ENCODE data around the gene PACRG. TPM values are rescaled to one million over a fixed set of nuclear protein-coding genes. Genes with fewer than 3 reads are reported as not detected.

PACRG gene
- total RNA-seq, 4 donors from 2014 or later, result 0.29 to 1.6 (median 0.61) TPM

- TF ChIP-seq CTCF (IDR thresholded peaks at IDR 0.05 in 4 of 5, conservative IDR thresholded peaks at IDR 0.05 in 1 of 5) (no peak), POLR2A (IDR thresholded peaks at IDR 0.05) (no peak)
- intact Hi-C loops (cut with DNase I; ENCODE audit: low total_unique reads), result loop anchor here (2.0 to 5.0 kb wide), 4 partner anchors 47 to 666 kb away; no protein-coding TSS in a partner anchor
- Histone ChIP-seq H3K4me3 (no peak overlapping the region), H3K36me3 (no peaks in the 10 kb centered on the region), H3K4me1 (peaks cover 10 to 13% of the 10 kb centered on the region in 2 donors), H3K9me3 (no peaks in the 10 kb centered on the region), H3K27ac (peak overlapping the region; percentile 81 to 85 (median 84)), H3K27me3 (no peaks in the 10 kb centered on the region)
- DNase-seq, result no peak
- ATAC-seq, result no peak
- in situ Hi-C loops (cut with MboI; ENCODE audit: low sequenced_read_pairs in 4 of 4), result no loop called here
Observed at GRCh38 chr6:163291622-163292021, 563.8 kb downstream of the PACRG start.

- H3K4me1 ChIP-seq, result peaks cover 24 to 29% of the 10 kb centered on the region in 2 donors
- no peaks in the 10 kb centered on the region for H3K36me3 ChIP-seq
- H3K27ac ChIP-seq, result peak overlapping the region; percentile 46 to 61 (median 58)
- TF ChIP-seq POLR2A (IDR thresholded peaks at IDR 0.05) (no peak), CTCF (IDR thresholded peaks at IDR 0.05 in 4 of 5, conservative IDR thresholded peaks at IDR 0.05 in 1 of 5) (no peak)
- no peak for ATAC-seq
- in situ Hi-C loops (cut with MboI; ENCODE audit: low sequenced_read_pairs in 4 of 4) (no loop called here), intact Hi-C loops (cut with DNase I; ENCODE audit: low total_unique reads) (loop anchor here (5.0 kb wide), 1 partner anchor 664 kb away; no protein-coding TSS in a partner anchor)
- no peak overlapping the region for H3K4me3 ChIP-seq
- H3K27me3 ChIP-seq, result no peaks in the 10 kb centered on the region
- no peaks in the 10 kb centered on the region for H3K9me3 ChIP-seq
- DNase-seq, result no peak
Observed at GRCh38 chr6:163293286-163293685, 565.5 kb downstream of the PACRG start.

GRCh38 chr6:163294734-163295133 is 567.0 kb downstream of the PACRG start:
- DNase-seq (no peak), ATAC-seq (no peak)
- Histone ChIP-seq H3K27ac (peak overlapping the region in 2 of 4 donors; percentile 5 to 30), H3K9me3 (no peaks in the 10 kb centered on the region), H3K36me3 (no peaks in the 10 kb centered on the region), H3K4me1 (peaks cover 31% of the 10 kb centered on the region in 2 donors), H3K27me3 (no peaks in the 10 kb centered on the region), H3K4me3 (no peak overlapping the region)
- intact Hi-C loops (cut with DNase I; ENCODE audit: low total_unique reads) (loop anchor here (5.0 kb wide), 2 partner anchors 663 to 813 kb away; no protein-coding TSS in a partner anchor), in situ Hi-C loops (cut with MboI; ENCODE audit: low sequenced_read_pairs in 4 of 4) (no loop called here)
- TF ChIP-seq CTCF (IDR thresholded peaks at IDR 0.05 in 4 of 5, conservative IDR thresholded peaks at IDR 0.05 in 1 of 5), result no peak
- no peak for TF ChIP-seq POLR2A (IDR thresholded peaks at IDR 0.05)

- H3K27ac ChIP-seq, result peak overlapping the region; percentile 66 to 80 (median 72)
- no peaks in the 10 kb centered on the region for H3K27me3 ChIP-seq
- no peaks in the 10 kb centered on the region for H3K9me3 ChIP-seq
- no peaks in the 10 kb centered on the region for H3K36me3 ChIP-seq
- ATAC-seq, result peak; percentile 93 to 96
- DNase-seq, result peak; percentile 65 to 69
- TF ChIP-seq POLR2A (IDR thresholded peaks at IDR 0.05) (no peak), CTCF (IDR thresholded peaks at IDR 0.05 in 4 of 5, conservative IDR thresholded peaks at IDR 0.05 in 1 of 5) (no peak)
- in situ Hi-C loops (cut with MboI; ENCODE audit: low sequenced_read_pairs in 4 of 4), result no loop called here
- intact Hi-C loops (cut with DNase I; ENCODE audit: low total_unique reads), result loop anchor here (2.0 to 5.0 kb wide), 2 partner anchors 38 to 810 kb away; no protein-coding TSS in a partner anchor
- H3K4me1 ChIP-seq, result peaks cover 30 to 33% of the 10 kb centered on the region in 2 donors
- no peak overlapping the region for H3K4me3 ChIP-seq
Observed at GRCh38 chr6:163296835-163297519, 569.2 kb downstream of the PACRG start.

Data from gastrocnemius medialis (tissue), 4 donors.